Right lobe of liver (tissue), 6 donors: ENCODE results near the gene ARAP3. TPM values are rescaled to one million over a fixed set of nuclear protein-coding genes. Genes with fewer than 3 reads are reported as not detected.

Experiments used
- ATAC-seq, 4 donors: fragments of 200-7000 bp; cut with Tn5 transposase; one replicate each; pipeline ENCODE4 v1.9.1; 2020; ENCODE audit warnings: mild to moderate bottlenecking in 4 of 4, moderate library complexity in 4 of 4
- DNase-seq, 3 donors: peaks; one replicate each; pipeline ENCODE4 v3.0.0-alpha.2; 2020
- H3K27ac ChIP-seq, 3 donors: fragments of 200-600 bp; one replicate each; pipeline ENCODE4 v1.8.0; 2022
- H3K27me3 ChIP-seq, 2 donors: fragments of 200-600 bp; one replicate each; pipeline ENCODE4 v1.8.0; 2022
- H3K36me3 ChIP-seq, 4 donors: fragments of 200-600 bp; sonication (generic) in 1 of 4; one replicate each; pipeline versions ENCODE4 v1.5.1 to v1.8.0; 2017 to 2022; ENCODE audit warnings: control low read depth in 1 of 4
- H3K4me1 ChIP-seq, 4 donors: fragments of 200-600 bp; sonication (generic) in 1 of 4; one replicate each; pipeline versions ENCODE4 v1.5.1 to v1.8.0; 2017 to 2022; ENCODE audit warnings: control low read depth in 1 of 4
- H3K4me3 ChIP-seq, 3 donors: fragments of 200-600 bp; one replicate each; pipeline ENCODE4 v1.8.0; 2022
- H3K9me3 ChIP-seq, 4 donors: fragments of 200-600 bp; sonication (generic) in 1 of 4; one replicate each; pipeline versions ENCODE4 v1.5.1 to v1.8.0; 2017 to 2022; ENCODE audit warnings: control low read depth in 1 of 4
- POLR2A ChIP-seq: fragments of 450-650 bp; IDR thresholded peaks from one replicate; pipeline ENCODE4 v1.6.1; 2017; ENCODE audit warnings: antibody characterized with exemption, mild to moderate bottlenecking
- WGBS: methylation state at CpG from one replicate; pipeline ENCODE4 v1.1.6; 2018; ENCODE audit warnings: low coverage, low lambda C conversion rate; ENCODE audit not compliant: insufficient coverage; ENCODE audit errors: missing lambda C conversion rate; 5-methylcytosine and 5-hydroxymethylcytosine counted together
- intact Hi-C, 2 donors: fragments of 100-400 bp; cut with DNase I; formaldehyde crosslinking; loops; one replicate each; pipeline versions ENCODE4 v1.11.2 to v1.14.1; 2022
- total RNA-seq, 6 experiments: library from RNA; depleted of rRNA in 2 of 6; stranded (reverse); fragments of >200 nt in 2 of 6; fragmentation: NEBNext Ultra II Directional in 3 of 6; extraction: Animal tissue kit (Norgen Biotek cat#: 25700) in 3 of 6; gene quantifications; one replicate each; pipeline versions ENCODE4 v1.1.0 to v1.2.4, GENCODE V29; 2016 to 2023
- TF ChIP-seq, protein P1 (sequence below), 4 donors: fragments of 200-600 bp in 3 of 4; fragments of 450-650 bp in 1 of 4; IDR thresholded peaks; one replicate each; pipeline versions ENCODE4 v1.5.1 to v1.8.0; 2016 to 2022; ENCODE audit warnings: antibody characterized with exemption in 4 of 4, mild to moderate bottlenecking in 2 of 4
- donor health status: DM: no; HTN: yes; CAD: no.
- donor health status: DM: no; HTN: no; CAD: no.
- donor health status: DM: no; HTN: no; CAD: no.
- donor health status: DM: no; HTN: yes; CAD: no.
- donor health status: DM: no; HTN: yes; CAD: no.

Gene ARAP3
- total RNA-seq, 6 experiments from 2014 or later = 1.4 to 6.0 (median 3.7) TPM

DNA sequence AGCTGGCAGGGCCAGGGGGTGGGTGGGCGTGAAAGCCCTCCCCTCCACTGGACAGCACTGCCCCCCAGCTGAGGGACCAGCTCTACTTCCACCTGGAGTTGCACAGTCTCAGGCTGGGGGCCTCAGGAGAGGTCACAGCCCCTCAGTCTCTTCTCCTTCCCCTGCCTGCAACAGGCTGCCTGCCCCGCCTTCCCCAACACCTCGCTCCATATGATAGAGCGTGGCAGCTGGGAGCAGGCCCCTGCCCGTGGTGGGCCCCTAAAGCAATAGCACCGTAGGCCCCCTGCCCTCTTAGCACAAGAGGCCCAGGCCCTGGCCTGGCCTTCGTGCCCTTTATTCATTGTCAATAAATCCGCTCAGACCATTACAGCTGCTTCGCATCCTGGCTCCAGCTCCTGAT lies 41.3 kb downstream of the ARAP3 start:
- Histone ChIP-seq H3K9me3 (no peaks in the 10 kb centered on the region), H3K27ac (no peak overlapping the region), H3K27me3 (no peaks in the 10 kb centered on the region), H3K36me3 (no peaks in the 10 kb centered on the region), H3K4me3 (no peak overlapping the region), H3K4me1 (peaks cover 0 to 12% (median 2%) of the 10 kb centered on the region in 4 donors)
- DNase-seq = no peak
- TF ChIP-seq, protein P1, sequence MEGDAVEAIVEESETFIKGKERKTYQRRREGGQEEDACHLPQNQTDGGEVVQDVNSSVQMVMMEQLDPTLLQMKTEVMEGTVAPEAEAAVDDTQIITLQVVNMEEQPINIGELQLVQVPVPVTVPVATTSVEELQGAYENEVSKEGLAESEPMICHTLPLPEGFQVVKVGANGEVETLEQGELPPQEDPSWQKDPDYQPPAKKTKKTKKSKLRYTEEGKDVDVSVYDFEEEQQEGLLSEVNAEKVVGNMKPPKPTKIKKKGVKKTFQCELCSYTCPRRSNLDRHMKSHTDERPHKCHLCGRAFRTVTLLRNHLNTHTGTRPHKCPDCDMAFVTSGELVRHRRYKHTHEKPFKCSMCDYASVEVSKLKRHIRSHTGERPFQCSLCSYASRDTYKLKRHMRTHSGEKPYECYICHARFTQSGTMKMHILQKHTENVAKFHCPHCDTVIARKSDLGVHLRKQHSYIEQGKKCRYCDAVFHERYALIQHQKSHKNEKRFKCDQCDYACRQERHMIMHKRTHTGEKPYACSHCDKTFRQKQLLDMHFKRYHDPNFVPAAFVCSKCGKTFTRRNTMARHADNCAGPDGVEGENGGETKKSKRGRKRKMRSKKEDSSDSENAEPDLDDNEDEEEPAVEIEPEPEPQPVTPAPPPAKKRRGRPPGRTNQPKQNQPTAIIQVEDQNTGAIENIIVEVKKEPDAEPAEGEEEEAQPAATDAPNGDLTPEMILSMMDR (IDR thresholded peaks at IDR 0.05) = no peak
- TF ChIP-seq POLR2A = no peak
- 81% methylated on average over 6 of the region's 9 CpGs for WGBS
- ATAC-seq = no peak
- intact Hi-C loops = no loop called here

DNA sequence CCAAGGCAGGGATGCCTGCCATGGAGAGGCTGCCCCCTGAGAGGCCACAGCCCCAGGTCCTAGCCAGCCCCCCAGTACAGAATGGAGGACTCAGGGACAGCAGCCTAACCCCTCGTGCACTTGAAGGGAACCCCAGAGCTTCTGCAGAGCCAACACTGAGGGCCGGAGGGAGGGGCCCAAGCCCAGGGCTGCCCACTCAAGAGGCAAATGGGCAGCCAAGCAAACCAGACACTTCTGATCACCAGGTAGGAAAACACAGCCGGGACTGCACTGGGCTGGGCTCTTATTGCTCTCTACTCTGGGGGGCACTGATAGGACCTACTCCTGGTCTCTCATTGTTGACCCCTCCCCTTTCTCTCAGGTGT lies 42.0 kb downstream of the ARAP3 start:
- intact Hi-C loops = no loop called here
- H3K4me1 ChIP-seq = peaks cover 0 to 18% (median 5%) of the 10 kb centered on the region in 4 donors
- WGBS = no CpG with 5 or more reads among the region's 3 CpGs
- H3K9me3 ChIP-seq = no peaks in the 10 kb centered on the region
- no peak for DNase-seq
- H3K27me3 ChIP-seq = no peaks in the 10 kb centered on the region
- ATAC-seq = no peak
- H3K27ac ChIP-seq = no peak overlapping the region
- no peak overlapping the region for H3K4me3 ChIP-seq
- H3K36me3 ChIP-seq = no peaks in the 10 kb centered on the region
- TF ChIP-seq POLR2A = no peak
- TF ChIP-seq, protein P1 (IDR thresholded peaks at IDR 0.05) = no peak

DNA sequence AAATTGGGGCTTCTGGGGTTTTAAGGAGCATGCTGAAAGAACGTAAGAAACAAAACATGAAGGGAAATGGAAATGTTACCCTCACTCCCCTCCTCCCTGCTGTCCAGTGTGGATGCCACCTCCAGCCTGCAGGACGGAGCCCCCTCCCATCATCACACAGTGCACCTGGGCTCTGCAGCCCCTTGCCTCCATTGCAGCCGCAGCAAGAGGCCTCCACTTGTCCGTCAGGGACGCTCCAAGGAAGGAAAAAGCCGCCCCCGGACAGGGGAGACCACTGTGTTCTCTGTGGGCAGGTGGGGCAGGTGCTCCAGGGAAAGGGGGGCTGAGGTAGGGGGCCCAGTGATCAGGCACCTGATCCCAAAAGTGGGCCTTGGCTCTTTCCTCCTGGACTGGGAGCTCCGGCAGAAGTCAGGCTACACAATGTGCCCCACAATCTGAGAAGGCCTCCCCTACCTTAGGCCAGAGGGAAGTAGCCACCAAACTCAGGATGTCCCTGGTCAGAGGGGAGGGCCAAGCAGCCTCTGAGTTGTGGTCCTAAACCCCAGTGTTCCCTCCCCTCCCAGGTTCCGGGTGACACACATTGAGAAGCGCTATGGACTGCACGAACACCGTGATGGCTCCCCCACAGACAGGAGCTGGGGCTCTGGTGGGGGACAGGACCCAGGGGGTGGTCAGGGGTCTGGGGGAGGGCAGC lies 42.5 kb downstream of the ARAP3 start:
- H3K36me3 ChIP-seq = no peaks in the 10 kb centered on the region
- H3K4me3 ChIP-seq = no peak overlapping the region
- peaks cover 0 to 18% (median 5%) of the 10 kb centered on the region in 4 donors for H3K4me1 ChIP-seq
- H3K9me3 ChIP-seq = no peaks in the 10 kb centered on the region
- intact Hi-C loops = no loop called here
- H3K27me3 ChIP-seq = no peaks in the 10 kb centered on the region
- 88% methylated on average over 1 of the region's 12 CpGs for WGBS
- no peak for DNase-seq
- no peak overlapping the region for H3K27ac ChIP-seq
- ATAC-seq = no peak
- TF ChIP-seq, protein P1 (IDR thresholded peaks at IDR 0.05) = no peak
- no peak for TF ChIP-seq POLR2A

DNA sequence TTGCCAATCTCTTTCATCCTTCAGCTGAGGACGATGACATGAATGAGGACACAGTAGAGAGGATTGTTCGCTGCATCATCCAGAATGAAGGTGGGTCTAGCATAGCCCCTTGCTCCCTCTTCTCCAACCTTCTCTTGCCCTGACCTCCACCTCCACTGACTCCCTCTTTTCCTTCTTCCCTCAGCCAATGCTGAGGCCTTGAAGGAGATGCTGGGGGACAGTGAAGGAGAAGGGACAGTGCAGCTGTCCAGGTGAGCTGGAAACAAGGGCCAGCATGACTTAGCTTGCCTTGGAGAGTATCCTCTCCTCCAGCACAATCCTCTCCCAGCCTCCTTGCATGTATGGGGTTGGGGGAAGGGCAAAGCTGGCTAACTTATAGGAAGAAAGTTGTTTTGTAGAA lies 43.3 kb downstream of the ARAP3 start:
- WGBS = 94% methylated on average over 2 of the region's 2 CpGs

More for the DNA sequence above, 43.3 kb downstream of the ARAP3 start:
- no peak for DNase-seq
- TF ChIP-seq, protein P1 (IDR thresholded peaks at IDR 0.05) = no peak
- TF ChIP-seq POLR2A = no peak
- Histone ChIP-seq H3K4me3 (no peak overlapping the region), H3K9me3 (no peaks in the 10 kb centered on the region), H3K4me1 (peaks cover 0 to 18% (median 5%) of the 10 kb centered on the region in 4 donors), H3K36me3 (no peaks in the 10 kb centered on the region), H3K27ac (no peak overlapping the region), H3K27me3 (no peaks in the 10 kb centered on the region)
- no peak for ATAC-seq
- intact Hi-C loops = no loop called here
